ENCODE measurements around the gene PAX5. TPM values are rescaled to one million over a fixed set of nuclear protein-coding genes. Genes with fewer than 3 reads are reported as not detected.

PAX5 gene
- total and polyA plus RNA-seq, 5 donors from 2014 or later = 0.02 to 0.94 (median 0.15) TPM; not detected in 2

DNA sequence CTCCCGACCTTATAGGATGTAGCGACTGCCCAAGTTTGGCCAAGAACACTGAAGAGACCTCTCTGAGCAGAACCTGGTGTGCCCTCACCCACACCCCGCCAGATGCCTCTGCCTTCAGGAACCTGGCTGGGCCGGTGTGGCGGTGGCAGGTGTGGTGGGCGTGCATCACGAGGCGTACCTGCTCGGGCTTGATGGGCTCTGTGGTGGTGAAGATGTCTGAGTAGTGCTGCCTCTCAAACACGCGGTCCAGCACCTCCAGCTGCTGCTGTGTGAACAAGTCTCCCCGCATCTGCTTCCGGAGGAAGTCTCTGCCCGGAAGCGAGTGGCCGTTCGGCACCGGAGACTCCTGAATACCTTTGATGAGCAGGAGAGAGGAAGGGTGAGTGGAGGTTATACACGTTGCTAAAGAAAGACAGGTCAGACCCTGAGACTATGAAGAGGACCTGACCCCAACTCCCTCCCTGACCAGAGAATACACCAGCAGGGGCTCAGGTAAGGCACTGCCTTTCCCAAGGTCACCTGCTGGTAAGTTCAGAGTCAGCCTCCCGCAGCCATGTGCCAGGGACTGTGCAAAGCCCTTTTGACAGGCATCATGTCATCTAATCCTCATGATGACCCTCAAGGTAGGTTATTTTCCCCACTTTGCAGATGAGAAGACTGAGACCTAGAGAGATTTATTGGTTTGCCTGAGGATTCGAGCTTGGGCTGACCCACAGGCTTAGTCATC is 67.5 kb downstream of the PAX5 start:
- Mint-ChIP-seq H3K4me1 (peaks cover 0 to under 1% (median 0%) of the 10 kb centered on the region in 4 donors), H3K36me3 (no peaks in the 10 kb centered on the region), H3K4me3 (no peak overlapping the region), H3K9me3 (peaks cover 0 to 1% (median 0%) of the 10 kb centered on the region in 7 donors), H3K27me3 (peaks cover 10% of the 10 kb centered on the region), H3K27ac (no peak overlapping the region)
- H3K27me3 ChIP-seq (ENCODE audit: control insufficient read depth, insufficient read depth, low read length) = no peaks in the 10 kb centered on the region
- H3K9me3 ChIP-seq (ENCODE audit: control insufficient read depth in 2 of 2, low read length in 2 of 2) = no peaks in the 10 kb centered on the region
- ATAC-seq (ENCODE audit: low read depth in 2 of 2) = no peak
- no peak overlapping the region for H3K27ac ChIP-seq (ENCODE audit: insufficient read depth, low read length, poor library complexity, severe bottlenecking)
- DNase-seq = no peak
- no peak overlapping the region for H3K4me3 ChIP-seq (ENCODE audit: low read depth, low read length)
- H3K36me3 ChIP-seq (ENCODE audit: control insufficient read depth, insufficient read depth, low read length) = no peaks in the 10 kb centered on the region
- H3K4me1 ChIP-seq (ENCODE audit: control insufficient read depth, insufficient read depth, low read length, poor library complexity, severe bottlenecking) = no peaks in the 10 kb centered on the region

DNA sequence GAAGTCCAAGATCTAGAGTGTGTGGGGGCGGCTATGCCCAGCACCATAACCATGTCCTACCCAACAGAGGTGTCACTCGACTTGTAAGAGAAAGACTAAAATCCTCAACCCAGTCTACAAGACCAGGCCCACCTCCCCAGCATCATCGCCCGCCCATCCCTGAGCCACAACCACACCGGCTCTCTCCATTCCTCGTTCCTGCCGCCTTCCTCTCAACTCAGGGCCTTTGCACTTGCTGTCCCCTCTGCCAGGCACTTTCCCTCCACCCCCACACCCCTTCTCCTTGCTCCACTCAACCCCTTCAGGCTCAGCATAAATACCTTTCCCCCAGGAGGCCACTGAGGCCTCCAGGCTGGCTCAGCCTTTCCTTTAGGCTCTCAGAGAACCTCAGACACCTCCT is 69.3 kb downstream of the PAX5 start:
- no peaks in the 10 kb centered on the region for H3K9me3 ChIP-seq (ENCODE audit: control insufficient read depth in 2 of 2, low read length in 2 of 2)
- no peak overlapping the region for H3K27ac Mint-ChIP-seq
- no peaks in the 10 kb centered on the region for H3K36me3 ChIP-seq (ENCODE audit: control insufficient read depth, insufficient read depth, low read length)
- H3K4me1 ChIP-seq (ENCODE audit: control insufficient read depth, insufficient read depth, low read length, poor library complexity, severe bottlenecking) = no peaks in the 10 kb centered on the region
- DNase-seq = no peak
- peaks cover 0 to 3% (median 0%) of the 10 kb centered on the region in 7 donors for H3K9me3 Mint-ChIP-seq
- peaks cover 0 to 4% (median 0%) of the 10 kb centered on the region in 4 donors for H3K4me1 Mint-ChIP-seq
- no peaks in the 10 kb centered on the region for H3K36me3 Mint-ChIP-seq
- no peak overlapping the region for H3K4me3 ChIP-seq (ENCODE audit: low read depth, low read length)
- H3K4me3 Mint-ChIP-seq = no peak overlapping the region
- ATAC-seq (ENCODE audit: low read depth in 2 of 2) = no peak
- no peak overlapping the region for H3K27ac ChIP-seq (ENCODE audit: insufficient read depth, low read length, poor library complexity, severe bottlenecking)
- no peaks in the 10 kb centered on the region for H3K27me3 ChIP-seq (ENCODE audit: control insufficient read depth, insufficient read depth, low read length)
- H3K27me3 Mint-ChIP-seq = peaks cover 16% of the 10 kb centered on the region

DNA sequence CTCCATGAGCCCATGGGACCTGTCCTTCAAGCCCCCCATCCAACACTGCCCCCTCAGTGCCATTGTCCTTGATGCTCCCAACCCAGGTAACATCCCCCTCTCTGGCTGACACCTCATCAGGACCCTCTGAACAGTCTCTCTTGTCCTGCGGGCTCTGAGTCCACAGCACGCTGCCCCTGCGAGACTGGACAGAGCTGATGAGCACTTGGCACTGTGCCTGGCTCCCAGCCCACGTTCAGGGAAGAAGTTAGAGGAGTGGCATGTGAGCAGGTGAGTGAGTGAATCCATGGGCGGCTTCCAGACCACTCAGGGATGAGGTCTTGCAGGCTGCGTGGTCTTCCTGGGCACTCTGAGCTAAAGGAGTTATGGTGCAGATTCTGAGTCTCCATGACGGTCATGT is 70.7 kb downstream of the PAX5 start:
- DNase-seq (no peak), ATAC-seq (ENCODE audit: low read depth in 2 of 2) (no peak)
- H3K36me3 ChIP-seq (ENCODE audit: control insufficient read depth, insufficient read depth, low read length) = no peaks in the 10 kb centered on the region
- H3K9me3 ChIP-seq (ENCODE audit: control insufficient read depth in 2 of 2, low read length in 2 of 2) = no peaks in the 10 kb centered on the region
- H3K4me1 Mint-ChIP-seq = peaks cover 0 to 4% (median 0%) of the 10 kb centered on the region in 4 donors
- H3K4me3 Mint-ChIP-seq = no peak overlapping the region
- H3K36me3 Mint-ChIP-seq = no peaks in the 10 kb centered on the region
- H3K27ac Mint-ChIP-seq = no peak overlapping the region
- H3K9me3 Mint-ChIP-seq = peaks cover 0 to 3% (median 0%) of the 10 kb centered on the region in 7 donors
- no peaks in the 10 kb centered on the region for H3K27me3 ChIP-seq (ENCODE audit: control insufficient read depth, insufficient read depth, low read length)
- H3K27ac ChIP-seq (ENCODE audit: insufficient read depth, low read length, poor library complexity, severe bottlenecking) = no peak overlapping the region
- H3K4me1 ChIP-seq (ENCODE audit: control insufficient read depth, insufficient read depth, low read length, poor library complexity, severe bottlenecking) = no peaks in the 10 kb centered on the region
- H3K4me3 ChIP-seq (ENCODE audit: low read depth, low read length) = no peak overlapping the region
- H3K27me3 Mint-ChIP-seq = peaks cover 28% of the 10 kb centered on the region

- ATAC-seq (ENCODE audit: low read depth in 2 of 2) = no peak
- H3K9me3 Mint-ChIP-seq = peaks cover 0 to 3% (median 0%) of the 10 kb centered on the region in 7 donors
- H3K36me3 ChIP-seq (ENCODE audit: control insufficient read depth, insufficient read depth, low read length) = no peaks in the 10 kb centered on the region
- H3K4me3 Mint-ChIP-seq = no peak overlapping the region
- H3K36me3 Mint-ChIP-seq = no peaks in the 10 kb centered on the region
- no peak overlapping the region for H3K4me3 ChIP-seq (ENCODE audit: low read depth, low read length)
- no peak overlapping the region for H3K27ac ChIP-seq (ENCODE audit: insufficient read depth, low read length, poor library complexity, severe bottlenecking)
- peaks cover 0 to 4% (median 0%) of the 10 kb centered on the region in 4 donors for H3K4me1 Mint-ChIP-seq
- no peak overlapping the region for H3K27ac Mint-ChIP-seq
- no peaks in the 10 kb centered on the region for H3K27me3 ChIP-seq (ENCODE audit: control insufficient read depth, insufficient read depth, low read length)
- no peaks in the 10 kb centered on the region for H3K9me3 ChIP-seq (ENCODE audit: control insufficient read depth in 2 of 2, low read length in 2 of 2)
- no peaks in the 10 kb centered on the region for H3K4me1 ChIP-seq (ENCODE audit: control insufficient read depth, insufficient read depth, low read length, poor library complexity, severe bottlenecking)
- DNase-seq = no peak
- H3K27me3 Mint-ChIP-seq = peaks cover 32% of the 10 kb centered on the region
Observed at GRCh38 chr9:36962691-36963090, 71.4 kb downstream of the PAX5 start.

GRCh38 chr9:36961561-36962325 is 72.3 kb downstream of the PAX5 start:
- Mint-ChIP-seq H3K4me3 (no peak overlapping the region), H3K4me1 (peaks cover 0 to 4% (median 0%) of the 10 kb centered on the region in 4 donors), H3K27ac (no peak overlapping the region), H3K9me3 (peaks cover 0 to 3% (median 0%) of the 10 kb centered on the region in 7 donors), H3K36me3 (no peaks in the 10 kb centered on the region), H3K27me3 (peaks cover 35% of the 10 kb centered on the region)
- peaks cover 2% of the 10 kb centered on the region for H3K27me3 ChIP-seq (ENCODE audit: control insufficient read depth, insufficient read depth, low read length)
- no peaks in the 10 kb centered on the region for H3K36me3 ChIP-seq (ENCODE audit: control insufficient read depth, insufficient read depth, low read length)
- no peaks in the 10 kb centered on the region for H3K4me1 ChIP-seq (ENCODE audit: control insufficient read depth, insufficient read depth, low read length, poor library complexity, severe bottlenecking)
- no peak overlapping the region for H3K27ac ChIP-seq (ENCODE audit: insufficient read depth, low read length, poor library complexity, severe bottlenecking)
- ATAC-seq (ENCODE audit: low read depth in 2 of 2) (no peak), DNase-seq (no peak)
- H3K4me3 ChIP-seq (ENCODE audit: low read depth, low read length) = no peak overlapping the region
- no peaks in the 10 kb centered on the region for H3K9me3 ChIP-seq (ENCODE audit: control insufficient read depth in 2 of 2, low read length in 2 of 2)

DNA sequence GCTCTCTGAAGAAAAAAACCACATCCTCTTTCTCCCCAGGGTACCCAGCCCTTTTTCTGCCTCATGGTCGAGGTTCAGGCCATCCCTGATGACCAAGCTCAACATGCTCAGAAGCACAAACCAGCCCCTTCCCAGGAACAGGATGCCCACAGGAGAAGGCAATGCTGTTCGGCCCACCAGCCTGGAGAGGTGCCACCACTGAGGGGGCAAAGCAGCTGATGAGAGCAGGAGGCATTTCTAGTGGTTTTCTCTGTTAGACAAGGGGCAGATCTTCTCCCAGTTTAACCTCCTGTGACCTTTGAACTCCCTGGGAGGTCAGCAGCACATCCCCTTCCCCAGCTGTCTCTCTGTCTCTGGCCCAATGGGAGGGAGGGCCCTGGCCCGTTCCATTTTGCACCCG is 73.0 kb downstream of the PAX5 start:
- Histone ChIP-seq H3K27ac (ENCODE audit: insufficient read depth, low read length, poor library complexity, severe bottlenecking) (no peak overlapping the region), H3K4me1 (ENCODE audit: control insufficient read depth, insufficient read depth, low read length, poor library complexity, severe bottlenecking) (no peaks in the 10 kb centered on the region), H3K27me3 (ENCODE audit: control insufficient read depth, insufficient read depth, low read length) (peaks cover 5% of the 10 kb centered on the region), H3K4me3 (ENCODE audit: low read depth, low read length) (no peak overlapping the region), H3K36me3 (ENCODE audit: control insufficient read depth, insufficient read depth, low read length) (no peaks in the 10 kb centered on the region), H3K9me3 (ENCODE audit: control insufficient read depth in 2 of 2, low read length in 2 of 2) (no peaks in the 10 kb centered on the region)
- no peaks in the 10 kb centered on the region for H3K36me3 Mint-ChIP-seq
- DNase-seq (no peak), ATAC-seq (ENCODE audit: low read depth in 2 of 2) (no peak)
- peaks cover 0 to 4% (median 0%) of the 10 kb centered on the region in 4 donors for H3K4me1 Mint-ChIP-seq
- H3K4me3 Mint-ChIP-seq = no peak overlapping the region
- H3K27ac Mint-ChIP-seq = no peak overlapping the region
- peaks cover 37% of the 10 kb centered on the region for H3K27me3 Mint-ChIP-seq
- peaks cover 0 to 3% (median 0%) of the 10 kb centered on the region in 7 donors for H3K9me3 Mint-ChIP-seq

GRCh38 chr9:36960575-36960955 is 73.5 kb downstream of the PAX5 start:
- no peak overlapping the region for H3K27ac ChIP-seq (ENCODE audit: insufficient read depth, low read length, poor library complexity, severe bottlenecking)
- H3K36me3 Mint-ChIP-seq = no peaks in the 10 kb centered on the region
- H3K9me3 Mint-ChIP-seq = peaks cover 0 to 3% (median 0%) of the 10 kb centered on the region in 7 donors
- ATAC-seq (ENCODE audit: low read depth in 2 of 2) (no peak), DNase-seq (no peak)
- H3K27me3 Mint-ChIP-seq = peaks cover 39% of the 10 kb centered on the region
- no peaks in the 10 kb centered on the region for H3K36me3 ChIP-seq (ENCODE audit: control insufficient read depth, insufficient read depth, low read length)
- H3K9me3 ChIP-seq (ENCODE audit: control insufficient read depth in 2 of 2, low read length in 2 of 2) = no peaks in the 10 kb centered on the region
- peaks cover 0 to 4% (median 0%) of the 10 kb centered on the region in 4 donors for H3K4me1 Mint-ChIP-seq
- H3K27me3 ChIP-seq (ENCODE audit: control insufficient read depth, insufficient read depth, low read length) = peaks cover 8% of the 10 kb centered on the region
- no peaks in the 10 kb centered on the region for H3K4me1 ChIP-seq (ENCODE audit: control insufficient read depth, insufficient read depth, low read length, poor library complexity, severe bottlenecking)
- H3K27ac Mint-ChIP-seq = no peak overlapping the region
- H3K4me3 Mint-ChIP-seq = no peak overlapping the region
- no peak overlapping the region for H3K4me3 ChIP-seq (ENCODE audit: low read depth, low read length)

Measured in CD4-positive, CD25-positive, alpha-beta regulatory T cell (primary cell).